ENCODE data around the gene CELA1. TPM values are rescaled to one million over a fixed set of nuclear protein-coding genes. Genes with fewer than 3 reads are reported as not detected.

CELA1 gene
- polyA plus RNA-seq, 3 donors = 0.67 to 3.0 TPM; not detected in 1

- TF ChIP-seq CTCF (IDR thresholded peaks at IDR 0.05) = no peak
These were observed 13.8 kb upstream of the CELA1 start for GRCh38 chr12:51360315-51360714.

DNA sequence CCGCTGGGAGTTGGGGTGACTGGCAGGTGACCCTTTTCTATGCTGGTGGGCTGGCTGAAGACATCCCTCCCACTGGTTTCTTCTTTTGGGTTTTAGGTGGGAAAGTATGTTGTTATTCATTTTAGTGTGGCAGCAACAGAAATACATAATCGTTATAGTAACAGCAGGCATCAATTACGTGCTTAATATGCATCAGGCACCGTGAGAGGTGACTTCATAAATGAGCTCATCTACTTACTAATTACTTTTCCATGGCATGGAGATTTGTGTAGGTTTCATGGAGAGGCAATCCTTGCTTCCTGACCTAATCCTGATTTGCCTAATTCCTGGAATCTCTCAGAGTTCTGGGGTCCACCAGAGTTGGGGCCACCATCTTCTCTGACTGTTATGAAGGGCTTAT lies 13.4 kb upstream of the CELA1 start:
- H3K36me3 Mint-ChIP-seq = peaks cover 80 to 82% of the 10 kb centered on the region in 2 donors
- H3K27me3 Mint-ChIP-seq (ENCODE audit: low read depth in 3 of 3) = no peaks in the 10 kb centered on the region
- H3K4me3 Mint-ChIP-seq = no peak overlapping the region
- Histone ChIP-seq H3K79me2 (ENCODE audit: insufficient read depth, low read length) (no peaks in the 10 kb centered on the region), H3K4me3 (replicated peaks in 1 of 3; ENCODE audit: low read depth in 2 of 3, low read length in 3 of 3) (no peak overlapping the region), H3K36me3 (replicated peaks in 1 of 2; ENCODE audit: control insufficient read depth in 1 of 2, insufficient read depth in 2 of 2, low read length in 2 of 2) (peaks cover 45 to 96% of the 10 kb centered on the region in 2 donors), H3K27me3 (ENCODE audit: control insufficient read depth in 2 of 2, insufficient read depth in 2 of 2, low read length in 2 of 2) (no peaks in the 10 kb centered on the region), H3K9me3 (replicated peaks in 1 of 2; ENCODE audit: control insufficient read depth in 1 of 2, insufficient read depth in 1 of 2, low read length in 2 of 2) (no peaks in the 10 kb centered on the region), H3K4me1 (ENCODE audit: control insufficient read depth in 1 of 2, insufficient read depth in 2 of 2, low read length in 2 of 2) (no peaks in the 10 kb centered on the region), H3K27ac (ENCODE audit: low read depth in 1 of 2, low read length in 2 of 2) (no peak overlapping the region), H3K9ac (ENCODE audit: insufficient read depth, low read length, poor library complexity, severe bottlenecking) (no peak overlapping the region), H4K20me1 (ENCODE audit: insufficient read depth, low read length) (no peaks in the 10 kb centered on the region), H3K4me2 (replicated peaks; ENCODE audit: extremely low read depth, low read length, poor library complexity, severe bottlenecking) (no peak overlapping the region), H2AFZ (ENCODE audit: insufficient read depth, low read depth, low read length, poor library complexity, severe bottlenecking) (no peak overlapping the region)
- DNase-seq = no peak
- WGBS (ENCODE audit: insufficient coverage) = 100% methylated on average over 1 of the region's 4 CpGs
- TF ChIP-seq CTCF (IDR thresholded peaks at IDR 0.05) = no peak
- H3K9me3 Mint-ChIP-seq = no peaks in the 10 kb centered on the region
- intact Hi-C loops (cut with micrococcal nuclease) = no loop called here
- peaks cover 2% of the 10 kb centered on the region for H3K4me1 Mint-ChIP-seq
- H3K27ac Mint-ChIP-seq = no peak overlapping the region

More at GRCh38 chr12:51360315-51360714, 13.8 kb upstream of the CELA1 start:
- H3K36me3 Mint-ChIP-seq = peaks cover 80 to 83% of the 10 kb centered on the region in 2 donors
- Histone ChIP-seq H3K4me3 (replicated peaks in 1 of 3; ENCODE audit: low read depth in 2 of 3, low read length in 3 of 3) (no peak overlapping the region), H3K27me3 (ENCODE audit: control insufficient read depth in 2 of 2, insufficient read depth in 2 of 2, low read length in 2 of 2) (no peaks in the 10 kb centered on the region), H3K9ac (ENCODE audit: insufficient read depth, low read length, poor library complexity, severe bottlenecking) (no peak overlapping the region), H3K27ac (ENCODE audit: low read depth in 1 of 2, low read length in 2 of 2) (no peak overlapping the region), H3K4me1 (ENCODE audit: control insufficient read depth in 1 of 2, insufficient read depth in 2 of 2, low read length in 2 of 2) (no peaks in the 10 kb centered on the region), H3K79me2 (ENCODE audit: insufficient read depth, low read length) (no peaks in the 10 kb centered on the region), H4K20me1 (ENCODE audit: insufficient read depth, low read length) (no peaks in the 10 kb centered on the region), H3K9me3 (replicated peaks in 1 of 2; ENCODE audit: control insufficient read depth in 1 of 2, insufficient read depth in 1 of 2, low read length in 2 of 2) (no peaks in the 10 kb centered on the region), H3K4me2 (replicated peaks; ENCODE audit: extremely low read depth, low read length, poor library complexity, severe bottlenecking) (no peak overlapping the region), H2AFZ (ENCODE audit: insufficient read depth, low read depth, low read length, poor library complexity, severe bottlenecking) (no peak overlapping the region), H3K36me3 (replicated peaks in 1 of 2; ENCODE audit: control insufficient read depth in 1 of 2, insufficient read depth in 2 of 2, low read length in 2 of 2) (peaks cover 45 to 96% of the 10 kb centered on the region in 2 donors)
- H3K9me3 Mint-ChIP-seq = no peaks in the 10 kb centered on the region
- no peak overlapping the region for H3K4me3 Mint-ChIP-seq
- WGBS (ENCODE audit: insufficient coverage) = no CpG with 5 or more reads among the region's 2 CpGs
- DNase-seq = no peak
- H3K4me1 Mint-ChIP-seq = peaks cover 2% of the 10 kb centered on the region
- no peak overlapping the region for H3K27ac Mint-ChIP-seq
- intact Hi-C loops (cut with micrococcal nuclease) = no loop called here
- no peaks in the 10 kb centered on the region for H3K27me3 Mint-ChIP-seq (ENCODE audit: low read depth in 3 of 3)

Measured in CD14-positive monocyte (primary cell).